MCF 10A (cell line): Measurements from ENCODE around the gene TKFC. TPM values are rescaled to one million over a fixed set of nuclear protein-coding genes. Genes with fewer than 3 reads are reported as not detected.

Source experiments
- BruUV-seq: library from RNA; stranded (reverse); fragments of 400-500 nt; replicated peaks from 2 replicates; lab custom pipeline; 2021; lab: Mats Ljungman, UMichigan
- CTCF ChIA-PET: fragments of 300-600 bp; sonication (Branson Sonifier 250); formaldehyde crosslinking; extraction: SDS; loops from one replicate; lab custom pipeline; 2021; ENCODE audit warnings: antibody characterized with exemption, inconsistent platforms; lab: Yijun Ruan, JAX
- POLR2A ChIA-PET: fragments of 300-600, 350-650 bp; sonication (Branson Sonifier 250); formaldehyde crosslinking; extraction: SDS; loops from one replicate; lab custom pipeline; 2020; ENCODE audit warnings: antibody characterized with exemption, inconsistent platforms; lab: Yijun Ruan, JAX
- DNase-seq: peaks from one replicate; pipeline ENCODE4 v3.0.0-alpha.2; 2018; ENCODE audit not compliant: unreplicated experiment
- H3K27ac Mint-ChIP-seq: one replicate; pipeline ENCODE4 v1.8.0; 2022; ENCODE audit warnings: mild to moderate bottlenecking, low read depth, mixed read lengths; ENCODE audit not compliant: unreplicated experiment
- H3K27me3 Mint-ChIP-seq: one replicate; pipeline ENCODE4 v1.8.0; 2022; ENCODE audit warnings: mixed read lengths; ENCODE audit not compliant: insufficient read depth, unreplicated experiment
- H3K36me3 Mint-ChIP-seq: one replicate; pipeline ENCODE4 v1.8.0; 2022; ENCODE audit warnings: mild to moderate bottlenecking, moderate library complexity, mixed read lengths; ENCODE audit not compliant: insufficient read depth, unreplicated experiment
- H3K4me1 Mint-ChIP-seq: one replicate; pipeline ENCODE4 v1.8.0; 2022; ENCODE audit warnings: mixed read lengths; ENCODE audit not compliant: insufficient read depth, unreplicated experiment
- H3K4me3 Mint-ChIP-seq: one replicate; pipeline ENCODE4 v1.8.0; 2022; ENCODE audit warnings: mild to moderate bottlenecking, moderate library complexity, mixed read lengths; ENCODE audit not compliant: unreplicated experiment
- H3K9me3 Mint-ChIP-seq: one replicate; pipeline ENCODE4 v1.8.0; 2022; ENCODE audit warnings: mixed read lengths; ENCODE audit not compliant: unreplicated experiment
- intact Hi-C: fragments of 100-400 bp; cut with micrococcal nuclease; formaldehyde crosslinking; loops from 2 replicates; pipeline ENCODE4 v1.14.1; 2022
- total RNA-seq: library from RNA; stranded (reverse); gene quantifications from 2 replicates; pipeline ENCODE4 v1.2.3, GENCODE V29; 2022
- TF ChIP-seq, protein P1 (sequence below): fragments of 200-600 bp; IDR thresholded peaks from one replicate; pipeline ENCODE4 v1.8.0; 2022; ENCODE audit warnings: antibody characterized with exemption, mild to moderate bottlenecking; ENCODE audit not compliant: unreplicated experiment

TKFC gene
- total RNA-seq, 1 experiment from 2014 or later, result 93.7 TPM

DNA sequence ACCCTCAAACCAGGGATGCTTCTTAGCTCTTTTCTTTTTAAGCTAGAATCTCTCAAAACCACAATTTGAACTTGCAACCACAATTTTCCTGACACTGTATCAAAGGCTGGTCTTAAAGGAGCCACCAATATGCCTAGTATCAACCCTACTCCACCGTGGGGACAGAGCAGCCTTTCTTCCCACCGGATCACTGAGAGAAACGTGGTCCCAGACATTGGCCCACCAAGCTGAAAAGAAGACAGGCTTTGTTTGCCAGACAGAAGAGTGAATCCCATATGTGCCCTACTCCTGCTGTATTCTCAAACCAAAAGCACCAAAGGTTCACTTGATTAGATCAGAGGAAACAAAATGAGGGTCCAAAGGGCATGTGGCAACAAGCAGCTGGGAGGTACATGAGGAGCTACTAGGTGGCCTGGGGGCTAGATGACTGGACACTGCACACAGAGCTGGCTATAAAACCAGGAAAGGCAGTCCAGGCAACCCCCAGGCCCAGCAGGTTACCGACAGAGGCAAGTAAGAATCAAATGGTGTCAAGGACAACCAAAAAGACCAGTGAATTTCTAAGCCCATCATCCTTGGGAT lies 34.3 kb upstream of the TKFC start:
- Mint-ChIP-seq H3K36me3 (peaks cover 15% of the 10 kb centered on the region), H3K4me3 (no peak overlapping the region), H3K27me3 (peaks cover 3% of the 10 kb centered on the region), H3K9me3 (no peaks in the 10 kb centered on the region), H3K4me1 (peaks cover 28% of the 10 kb centered on the region), H3K27ac (peak overlapping the region; percentile 91)
- POLR2A ChIA-PET, result interaction anchor here (0.7 to 4.4 kb wide), 12 partner anchors 9 to 63 kb away, joined by 3 to 27 read pairs (median 5); partner anchors contain the start of genes CYB561A3, DDB1, TKFC and TMEM138
- CTCF ChIA-PET, result interaction anchor here (0.6 to 3.3 kb wide), 5 partner anchors 27 to 141 kb away, joined by 3 to 28 read pairs (median 4); no protein-coding TSS in a partner anchor
- DNase-seq, result no peak
- BruUV-seq, result no TSS peak
- TF ChIP-seq, protein P1, sequence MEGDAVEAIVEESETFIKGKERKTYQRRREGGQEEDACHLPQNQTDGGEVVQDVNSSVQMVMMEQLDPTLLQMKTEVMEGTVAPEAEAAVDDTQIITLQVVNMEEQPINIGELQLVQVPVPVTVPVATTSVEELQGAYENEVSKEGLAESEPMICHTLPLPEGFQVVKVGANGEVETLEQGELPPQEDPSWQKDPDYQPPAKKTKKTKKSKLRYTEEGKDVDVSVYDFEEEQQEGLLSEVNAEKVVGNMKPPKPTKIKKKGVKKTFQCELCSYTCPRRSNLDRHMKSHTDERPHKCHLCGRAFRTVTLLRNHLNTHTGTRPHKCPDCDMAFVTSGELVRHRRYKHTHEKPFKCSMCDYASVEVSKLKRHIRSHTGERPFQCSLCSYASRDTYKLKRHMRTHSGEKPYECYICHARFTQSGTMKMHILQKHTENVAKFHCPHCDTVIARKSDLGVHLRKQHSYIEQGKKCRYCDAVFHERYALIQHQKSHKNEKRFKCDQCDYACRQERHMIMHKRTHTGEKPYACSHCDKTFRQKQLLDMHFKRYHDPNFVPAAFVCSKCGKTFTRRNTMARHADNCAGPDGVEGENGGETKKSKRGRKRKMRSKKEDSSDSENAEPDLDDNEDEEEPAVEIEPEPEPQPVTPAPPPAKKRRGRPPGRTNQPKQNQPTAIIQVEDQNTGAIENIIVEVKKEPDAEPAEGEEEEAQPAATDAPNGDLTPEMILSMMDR, result no peak
- intact Hi-C loops, result no loop called here

GRCh38 chr11:61302550-61302949 lies 30.5 kb upstream of the TKFC start:
- TF ChIP-seq, protein P1, result no peak
- no peak overlapping the region for H3K27ac Mint-ChIP-seq
- ChIA-PET CTCF (interaction anchor here (1.6 kb wide), 1 partner anchor 82 kb away, joined by 3 read pairs; no protein-coding TSS in a partner anchor), POLR2A (interaction anchor here (0.9 kb wide), 1 partner anchor 37 kb away, joined by 4 read pairs; no protein-coding TSS in a partner anchor)
- peaks cover 4% of the 10 kb centered on the region for H3K36me3 Mint-ChIP-seq
- H3K9me3 Mint-ChIP-seq, result no peaks in the 10 kb centered on the region
- H3K4me1 Mint-ChIP-seq, result peaks cover 20% of the 10 kb centered on the region
- no TSS peak for BruUV-seq
- intact Hi-C loops, result no loop called here
- H3K27me3 Mint-ChIP-seq, result no peaks in the 10 kb centered on the region
- no peak overlapping the region for H3K4me3 Mint-ChIP-seq
- no peak for DNase-seq

DNA sequence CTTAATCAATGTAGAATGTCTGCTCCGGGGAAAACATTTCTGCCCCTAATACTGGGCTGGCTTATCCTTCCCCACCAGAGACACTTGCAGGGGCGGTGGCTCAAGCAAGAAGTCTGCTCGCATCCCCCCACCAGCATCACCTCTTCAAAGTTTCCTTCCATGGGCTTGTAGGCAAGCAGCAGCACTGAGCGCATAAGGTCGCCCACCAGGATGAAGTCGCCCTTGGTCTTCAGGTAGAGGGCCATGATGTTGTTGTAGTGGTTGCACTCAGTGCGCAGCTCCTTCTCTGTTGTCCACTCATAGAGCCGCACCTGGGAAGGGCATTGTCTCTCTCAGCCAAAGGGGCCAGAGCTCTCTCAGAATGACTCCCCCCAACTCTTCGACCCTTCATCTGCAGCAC lies 29.3 kb upstream of the TKFC start:
- DNase-seq, result no peak
- Mint-ChIP-seq H3K4me3 (no peak overlapping the region), H3K27ac (no peak overlapping the region), H3K36me3 (no peaks in the 10 kb centered on the region), H3K9me3 (no peaks in the 10 kb centered on the region), H3K27me3 (no peaks in the 10 kb centered on the region), H3K4me1 (peaks cover 10% of the 10 kb centered on the region)
- POLR2A ChIA-PET, result no interaction called here
- intact Hi-C loops, result no loop called here
- CTCF ChIA-PET, result no interaction called here
- no TSS peak for BruUV-seq
- TF ChIP-seq, protein P1, result no peak

GRCh38 chr11:61305417-61305816 lies 27.6 kb upstream of the TKFC start:
- TF ChIP-seq, protein P1, result no peak
- BruUV-seq, result no TSS peak
- Mint-ChIP-seq H3K4me3 (no peak overlapping the region), H3K27ac (no peak overlapping the region), H3K36me3 (no peaks in the 10 kb centered on the region), H3K4me1 (no peaks in the 10 kb centered on the region), H3K27me3 (no peaks in the 10 kb centered on the region), H3K9me3 (no peaks in the 10 kb centered on the region)
- CTCF ChIA-PET, result interaction anchor here (0.7 kb wide), 1 partner anchor 50 kb away, joined by 5 read pairs; no protein-coding TSS in a partner anchor
- no peak for DNase-seq
- intact Hi-C loops, result no loop called here
- POLR2A ChIA-PET, result interaction anchor here (4.9 kb wide), 1 partner anchor 8 kb away, joined by 24 read pairs; no protein-coding TSS in a partner anchor
